IPS-20b (cell line): Measurements from ENCODE around the gene HSPA9.

Source experiments
- H3K27ac ChIP-seq: one replicate; pipeline ENCODE4 v1.5.1; 2013; ENCODE audit warnings: low read length
- H3K27me3 ChIP-seq: 2 replicates; pipeline ENCODE4 v1.6.1; 2013; ENCODE audit warnings: mild to moderate bottlenecking, low read length, inconsistent platforms; ENCODE audit not compliant: insufficient read depth
- H3K36me3 ChIP-seq: 2 replicates; pipeline ENCODE4 v1.6.1; 2013; ENCODE audit warnings: low read depth, mild to moderate bottlenecking, inconsistent platforms, low read length, moderate library complexity; ENCODE audit not compliant: insufficient read depth
- H3K4me1 ChIP-seq: 2 replicates; pipeline ENCODE4 v1.6.1; 2013; ENCODE audit warnings: mild to moderate bottlenecking, control low read depth, inconsistent platforms, low read length, moderate library complexity; ENCODE audit not compliant: insufficient read depth
- H3K4me3 ChIP-seq: 2 replicates; pipeline ENCODE4 v1.5.1; 2013; ENCODE audit warnings: mild to moderate bottlenecking, low read length, inconsistent platforms
- H3K9ac ChIP-seq: 2 replicates; pipeline ENCODE4 v1.6.1; 2013; ENCODE audit warnings: low read depth, mild to moderate bottlenecking, inconsistent platforms, low read length, moderate library complexity
- H3K9me3 ChIP-seq: 2 replicates; pipeline ENCODE4 v1.6.1; 2013; ENCODE audit warnings: mild to moderate bottlenecking, low read depth, low read length, inconsistent platforms; ENCODE audit not compliant: insufficient read depth

Gene HSPA9

DNA sequence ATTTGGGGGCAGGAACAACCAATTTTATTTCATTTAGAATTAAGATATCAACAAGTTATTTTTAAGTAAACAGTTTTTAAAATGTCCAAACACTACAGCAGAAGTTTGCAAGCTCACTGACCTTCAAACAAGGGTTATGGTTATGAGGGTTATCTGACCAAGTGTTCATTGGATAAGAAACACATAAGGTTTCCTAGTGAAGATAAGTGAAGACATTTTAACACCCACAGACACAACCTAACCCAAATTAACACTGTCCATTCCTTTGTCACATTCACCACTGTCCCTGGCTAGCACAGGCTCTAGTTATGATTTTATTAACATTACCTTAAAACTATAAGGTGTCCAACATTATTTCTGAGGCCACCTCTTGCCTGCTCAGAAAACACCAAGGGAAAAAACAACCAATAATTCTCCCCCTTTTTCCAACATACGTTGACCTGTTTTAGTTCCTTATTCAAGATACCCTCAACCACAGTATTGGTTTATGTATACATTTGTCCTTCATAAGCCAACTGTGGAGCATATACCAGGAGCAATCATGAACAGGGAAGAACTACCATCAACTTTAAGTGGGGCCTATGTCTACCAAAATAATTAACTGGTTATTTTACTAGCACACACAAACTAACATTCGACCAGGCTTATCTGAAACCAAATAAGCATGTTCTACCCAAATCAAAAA, 36.1 kb downstream of the HSPA9 start:
- Histone ChIP-seq H3K4me3 (no peak overlapping the region), H3K36me3 (peaks cover 59% of the 10 kb centered on the region), H3K27ac (no peak overlapping the region), H3K27me3 (no peaks in the 10 kb centered on the region), H3K9me3 (no peaks in the 10 kb centered on the region), H3K9ac (no peak overlapping the region), H3K4me1 (peaks cover 9% of the 10 kb centered on the region; the same call in 1 of the 2 replicates)

GRCh38 chr5:138536665-138537315, 38.4 kb downstream of the HSPA9 start:
- no peak overlapping the region for H3K4me3 ChIP-seq
- no peaks in the 10 kb centered on the region for H3K27me3 ChIP-seq
- H3K9ac ChIP-seq = no peak overlapping the region
- no peak overlapping the region for H3K27ac ChIP-seq
- peaks cover 79% of the 10 kb centered on the region for H3K36me3 ChIP-seq
- no peaks in the 10 kb centered on the region for H3K9me3 ChIP-seq
- H3K4me1 ChIP-seq = peaks cover 8% of the 10 kb centered on the region; the same call in 1 of the 2 replicates

GRCh38 chr5:138536215-138536614, 39.0 kb downstream of the HSPA9 start:
- Histone ChIP-seq H3K27ac (no peak overlapping the region), H3K4me3 (no peak overlapping the region), H3K9me3 (no peaks in the 10 kb centered on the region), H3K4me1 (peaks cover 3% of the 10 kb centered on the region; the same call in 1 of the 2 replicates), H3K9ac (no peak overlapping the region), H3K36me3 (peaks cover 74% of the 10 kb centered on the region), H3K27me3 (no peaks in the 10 kb centered on the region)

DNA sequence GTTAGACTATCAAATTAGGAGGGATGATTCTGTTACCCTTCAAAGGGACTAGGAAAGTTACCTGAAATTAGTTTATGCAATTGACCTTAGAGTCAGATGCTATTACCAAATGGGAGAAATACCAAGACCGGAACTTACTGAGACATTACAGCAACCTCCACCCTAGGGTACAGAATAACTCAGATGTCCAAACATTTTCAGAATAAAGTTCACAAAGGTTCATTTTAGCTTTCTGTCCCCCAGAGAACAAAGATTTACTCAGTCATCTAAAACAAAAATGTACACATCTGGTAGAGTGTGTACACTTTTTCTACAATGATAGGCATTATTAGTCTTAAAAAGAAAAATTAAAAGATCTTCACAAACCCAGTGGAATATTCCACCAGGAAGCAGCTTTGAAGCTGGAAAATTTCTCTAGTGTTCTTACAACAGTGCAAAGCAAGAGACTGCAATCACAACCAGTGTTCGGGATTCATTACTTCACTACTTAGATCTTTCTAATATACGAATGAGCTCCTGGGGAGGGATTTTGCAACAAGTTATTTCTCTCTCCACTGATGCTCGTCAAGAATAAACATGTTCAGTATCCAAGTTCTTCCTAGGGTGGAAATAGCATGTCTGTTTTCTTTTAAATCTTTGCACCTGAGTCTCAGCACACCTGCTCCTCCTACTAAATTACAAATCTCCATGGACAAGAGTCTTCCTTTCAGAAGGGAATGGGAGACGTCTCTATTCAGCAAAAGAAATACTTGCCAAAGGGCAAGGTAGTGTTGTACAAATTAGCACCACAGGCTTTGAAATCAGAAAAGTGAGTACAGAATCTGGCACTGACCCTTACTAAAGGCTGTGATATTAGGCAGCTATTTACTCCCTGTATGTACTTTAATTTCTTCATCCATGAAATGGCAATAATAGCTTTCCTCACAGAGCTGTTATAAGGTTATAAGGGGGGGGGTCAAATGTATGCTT, 40.9 kb downstream of the HSPA9 start:
- no peak overlapping the region for H3K9ac ChIP-seq
- H3K4me1 ChIP-seq = no peaks in the 10 kb centered on the region
- H3K4me3 ChIP-seq = no peak overlapping the region
- H3K27me3 ChIP-seq = no peaks in the 10 kb centered on the region
- H3K36me3 ChIP-seq = peaks cover 69% of the 10 kb centered on the region
- no peaks in the 10 kb centered on the region for H3K9me3 ChIP-seq
- no peak overlapping the region for H3K27ac ChIP-seq

- Histone ChIP-seq H3K36me3 (peaks cover 69% of the 10 kb centered on the region), H3K9ac (no peak overlapping the region), H3K27me3 (no peaks in the 10 kb centered on the region), H3K9me3 (no peaks in the 10 kb centered on the region), H3K4me1 (no peaks in the 10 kb centered on the region), H3K4me3 (no peak overlapping the region), H3K27ac (no peak overlapping the region)
Measured at GRCh38 chr5:138529812-138530211, 45.4 kb downstream of the HSPA9 start.

- Histone ChIP-seq H3K9ac (no peak overlapping the region), H3K27me3 (no peaks in the 10 kb centered on the region), H3K36me3 (peaks cover 60% of the 10 kb centered on the region), H3K9me3 (no peaks in the 10 kb centered on the region), H3K27ac (no peak overlapping the region), H3K4me1 (no peaks in the 10 kb centered on the region), H3K4me3 (no peak overlapping the region)
Measured at GRCh38 chr5:138528744-138529469, 46.3 kb downstream of the HSPA9 start.

DNA sequence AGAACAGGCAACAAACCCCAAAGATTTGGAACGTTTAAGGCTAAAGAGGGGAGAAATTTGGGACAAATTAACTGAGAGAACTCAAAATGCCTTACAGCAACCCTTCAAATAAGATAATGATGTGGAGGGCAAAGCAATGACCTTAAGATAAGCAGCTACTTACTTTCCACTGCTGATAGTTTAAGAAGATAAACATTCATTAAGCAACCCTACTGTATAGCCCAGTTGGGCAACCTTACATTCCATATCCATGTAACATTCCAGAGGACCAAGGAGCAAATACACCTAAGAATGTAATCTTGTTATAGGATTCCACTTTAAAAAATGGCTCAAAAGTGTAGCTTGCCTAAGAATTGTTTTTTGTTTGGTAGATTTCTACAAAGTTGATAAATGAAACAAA, 47.0 kb downstream of the HSPA9 start:
- no peaks in the 10 kb centered on the region for H3K27me3 ChIP-seq
- no peak overlapping the region for H3K27ac ChIP-seq
- H3K4me1 ChIP-seq = no peaks in the 10 kb centered on the region
- peaks cover 53% of the 10 kb centered on the region for H3K36me3 ChIP-seq
- H3K4me3 ChIP-seq = no peak overlapping the region
- H3K9ac ChIP-seq = no peak overlapping the region
- H3K9me3 ChIP-seq = no peaks in the 10 kb centered on the region

GRCh38 chr5:138527170-138527569, 48.0 kb downstream of the HSPA9 start:
- Histone ChIP-seq H3K9me3 (no peaks in the 10 kb centered on the region), H3K27me3 (no peaks in the 10 kb centered on the region), H3K4me1 (no peaks in the 10 kb centered on the region), H3K27ac (no peak overlapping the region), H3K36me3 (peaks cover 43% of the 10 kb centered on the region), H3K4me3 (no peak overlapping the region), H3K9ac (no peak overlapping the region)

GRCh38 chr5:138523406-138523805, 51.8 kb downstream of the HSPA9 start:
- no peak overlapping the region for H3K9ac ChIP-seq
- no peaks in the 10 kb centered on the region for H3K9me3 ChIP-seq
- peaks cover 42% of the 10 kb centered on the region for H3K36me3 ChIP-seq
- H3K27ac ChIP-seq = no peak overlapping the region
- no peaks in the 10 kb centered on the region for H3K4me1 ChIP-seq
- H3K27me3 ChIP-seq = no peaks in the 10 kb centered on the region
- no peak overlapping the region for H3K4me3 ChIP-seq

- Histone ChIP-seq H3K4me3 (no peak overlapping the region), H3K27me3 (no peaks in the 10 kb centered on the region), H3K9ac (no peak overlapping the region), H3K9me3 (no peaks in the 10 kb centered on the region), H3K27ac (no peak overlapping the region), H3K36me3 (peaks cover 48% of the 10 kb centered on the region), H3K4me1 (no peaks in the 10 kb centered on the region)
Measured at GRCh38 chr5:138520971-138521370, 54.2 kb downstream of the HSPA9 start.

- Histone ChIP-seq H3K27me3 (no peaks in the 10 kb centered on the region), H3K9ac (no peak overlapping the region), H3K4me3 (no peak overlapping the region), H3K4me1 (no peaks in the 10 kb centered on the region), H3K36me3 (peaks cover 81% of the 10 kb centered on the region), H3K9me3 (no peaks in the 10 kb centered on the region), H3K27ac (no peak overlapping the region)
Measured at GRCh38 chr5:138517437-138517836, 57.8 kb downstream of the HSPA9 start.
